ENCODE measurements around the gene PPP2R3A.
"Not testable (repeated sequence)": the region's sequence is repeated elsewhere in the genome, so short reads cannot be mapped to it uniquely, and the experiment has no call there.

Gene PPP2R3A

GRCh38 chr3:135965506-135966270, at the start of gene PPP2R3A:
TSS of gene PPP2R3A (plus strand) at chr3:135965728. CDS start at chr3:136001499, 35,771 bp downstream.
- DNase-seq: peak in 1 of 2 experiments; percentile 51

- DNase-seq: no peak
These were observed 49.2 kb upstream of the PPP2R3A start for GRCh38 chr3:135916310-135916709.

GRCh38 chr3:135917076-135917475, 48.5 kb upstream of the PPP2R3A start:
- DNase-seq: no peak

GRCh38 chr3:135917927-135918597, 47.5 kb upstream of the PPP2R3A start:
- DNase-seq: no peak

GRCh38 chr3:135918600-135918999, 46.9 kb upstream of the PPP2R3A start:
- no peak for DNase-seq

GRCh38 chr3:135920275-135920674, 45.3 kb upstream of the PPP2R3A start:
- no peak for DNase-seq

GRCh38 chr3:135922903-135923250, 42.7 kb upstream of the PPP2R3A start:
- DNase-seq: no peak

- DNase-seq: no peak
These were observed 41.0 kb upstream of the PPP2R3A start for GRCh38 chr3:135924506-135924905.

GRCh38 chr3:135926664-135927063, 38.9 kb upstream of the PPP2R3A start:
- DNase-seq: no peak

- DNase-seq: no peak
These were observed 38.4 kb upstream of the PPP2R3A start for GRCh38 chr3:135927155-135927554.

GRCh38 chr3:135929670-135930069, 35.9 kb upstream of the PPP2R3A start:
- DNase-seq: no peak

GRCh38 chr3:135930255-135930654, 35.3 kb upstream of the PPP2R3A start:
- DNase-seq: no peak

GRCh38 chr3:135935171-135935570, 30.4 kb upstream of the PPP2R3A start:
- not testable (repeated sequence) for DNase-seq

GRCh38 chr3:135937766-135938165, 27.8 kb upstream of the PPP2R3A start:
- not testable (repeated sequence) for DNase-seq

- DNase-seq: no peak
These were observed 20.7 kb upstream of the PPP2R3A start for GRCh38 chr3:135944831-135945230.

GRCh38 chr3:135950941-135951340, 14.6 kb upstream of the PPP2R3A start:
- DNase-seq: no peak

- no peak for DNase-seq
These were observed 1.2 kb upstream of the PPP2R3A start for GRCh38 chr3:135964160-135964955.

- no peak for DNase-seq
These were observed 411 bp upstream of the PPP2R3A start for GRCh38 chr3:135965129-135965505.

GRCh38 chr3:135966271-135966961, 888 bp downstream of the PPP2R3A start:
- DNase-seq: no peak

- DNase-seq: no peak
These were observed 1.4 kb downstream of the PPP2R3A start for GRCh38 chr3:135966962-135967274.

GRCh38 chr3:135967867-135968266, 2.3 kb downstream of the PPP2R3A start:
- DNase-seq: no peak

- no peak for DNase-seq
These were observed 5.1 kb downstream of the PPP2R3A start for GRCh38 chr3:135970506-135971116.

GRCh38 chr3:135973841-135974240, 8.3 kb downstream of the PPP2R3A start:
- DNase-seq: no peak

Data from NCI-H187 (cell line).